HG02943 (cell line): Measurements from ENCODE around the gene NFIA.

Experiments used
- ATAC-seq: cut with Tn5 transposase; IDR thresholded peaks from one replicate; pipeline ENCODE4 v1.9.1; 2021; ENCODE audit warnings: mild to moderate bottlenecking, low read depth, moderate library complexity; ENCODE audit not compliant: unreplicated experiment

Gene NFIA

GRCh38 chr1:61377242-61377958 lies 295.0 kb downstream of the NFIA start:
- no peak for ATAC-seq

GRCh38 chr1:61378494-61379180 lies 296.3 kb downstream of the NFIA start:
- no peak for ATAC-seq

GRCh38 chr1:61379693-61380092 lies 297.3 kb downstream of the NFIA start:
- ATAC-seq = no peak

- ATAC-seq = no peak
Observed at GRCh38 chr1:61380561-61380960, 298.2 kb downstream of the NFIA start.

DNA sequence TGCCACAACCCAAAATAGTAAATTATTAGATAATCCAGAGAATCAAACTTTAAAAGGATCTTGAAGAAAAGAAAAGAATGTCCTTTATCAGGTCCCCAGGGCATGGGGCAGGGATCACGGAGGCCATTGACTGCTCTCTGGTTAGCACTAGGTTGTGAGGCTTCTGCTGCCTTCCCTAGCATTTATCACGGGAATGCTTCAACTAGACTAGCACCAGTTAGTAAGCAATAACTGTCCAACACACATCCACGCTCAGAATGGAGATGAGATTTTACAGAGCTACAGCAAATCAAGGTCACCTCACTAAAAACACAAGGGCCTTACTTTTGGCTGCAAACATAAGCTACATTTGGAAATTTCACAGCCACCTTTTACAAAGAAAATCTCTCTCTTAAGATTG lies 304.0 kb downstream of the NFIA start:
- no peak for ATAC-seq

GRCh38 chr1:61386770-61387169 lies 304.4 kb downstream of the NFIA start:
- no peak for ATAC-seq

GRCh38 chr1:61387829-61388228 lies 305.5 kb downstream of the NFIA start:
- no peak for ATAC-seq

DNA sequence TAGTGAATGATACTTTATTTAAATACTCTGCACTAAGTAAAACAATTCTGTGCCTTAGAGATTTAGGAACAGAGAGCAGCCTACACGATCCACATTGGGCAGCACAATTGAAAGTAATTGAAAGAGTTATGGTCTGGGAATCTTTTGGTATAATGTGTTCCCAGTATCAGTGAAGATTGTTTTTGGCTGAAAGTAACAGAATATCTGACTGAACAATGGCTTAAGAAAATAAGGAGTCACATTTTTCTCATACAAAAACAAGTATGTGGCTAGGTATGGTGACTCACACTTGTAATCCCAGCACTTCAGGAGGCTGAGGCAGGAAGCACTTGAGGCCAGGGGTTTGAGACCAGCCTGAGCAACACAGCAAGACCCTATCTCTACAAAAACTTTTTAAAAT lies 306.2 kb downstream of the NFIA start:
- ATAC-seq = no peak

DNA sequence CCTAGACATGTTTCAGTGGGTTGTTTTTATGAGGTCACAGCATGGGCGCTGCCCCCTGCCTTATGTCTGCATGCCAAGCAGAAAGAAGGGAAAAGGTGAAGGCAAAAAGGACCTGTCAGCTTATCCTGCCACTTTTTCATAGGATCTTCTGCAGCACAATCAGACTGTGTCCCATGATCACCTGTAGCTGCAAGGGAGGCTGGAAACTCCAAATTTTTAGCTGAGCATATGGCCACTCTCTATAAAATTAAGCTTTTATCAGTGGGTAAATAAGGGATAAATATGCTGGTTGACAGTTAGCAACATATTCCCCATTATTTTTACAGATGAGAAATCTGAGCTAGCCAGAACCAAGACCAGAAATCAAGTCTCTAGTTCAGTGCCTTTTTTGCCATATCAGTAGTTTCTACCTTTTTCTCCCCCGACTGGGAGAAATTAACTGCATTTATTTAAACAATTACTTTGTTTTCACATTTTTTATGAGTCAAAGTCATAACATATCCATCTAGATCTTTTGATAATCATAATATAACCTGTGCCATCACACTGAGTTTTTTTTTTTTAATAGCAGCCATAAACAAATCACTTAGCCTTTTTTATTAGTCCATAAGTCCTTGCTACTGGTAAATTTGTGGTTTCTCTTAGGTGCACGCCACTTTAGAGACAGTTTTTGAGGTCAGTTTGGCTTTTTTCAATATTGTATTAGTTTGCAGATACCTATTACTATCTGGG lies 307.0 kb downstream of the NFIA start:
- ATAC-seq = no peak

GRCh38 chr1:61389926-61390845 lies 307.8 kb downstream of the NFIA start:
- no peak for ATAC-seq

- ATAC-seq = no peak
Observed at GRCh38 chr1:61391730-61392129, 309.4 kb downstream of the NFIA start.

GRCh38 chr1:61392409-61393242 lies 310.3 kb downstream of the NFIA start:
- no peak for ATAC-seq

- no peak for ATAC-seq
Observed at GRCh38 chr1:61393575-61393974, 311.2 kb downstream of the NFIA start.

DNA sequence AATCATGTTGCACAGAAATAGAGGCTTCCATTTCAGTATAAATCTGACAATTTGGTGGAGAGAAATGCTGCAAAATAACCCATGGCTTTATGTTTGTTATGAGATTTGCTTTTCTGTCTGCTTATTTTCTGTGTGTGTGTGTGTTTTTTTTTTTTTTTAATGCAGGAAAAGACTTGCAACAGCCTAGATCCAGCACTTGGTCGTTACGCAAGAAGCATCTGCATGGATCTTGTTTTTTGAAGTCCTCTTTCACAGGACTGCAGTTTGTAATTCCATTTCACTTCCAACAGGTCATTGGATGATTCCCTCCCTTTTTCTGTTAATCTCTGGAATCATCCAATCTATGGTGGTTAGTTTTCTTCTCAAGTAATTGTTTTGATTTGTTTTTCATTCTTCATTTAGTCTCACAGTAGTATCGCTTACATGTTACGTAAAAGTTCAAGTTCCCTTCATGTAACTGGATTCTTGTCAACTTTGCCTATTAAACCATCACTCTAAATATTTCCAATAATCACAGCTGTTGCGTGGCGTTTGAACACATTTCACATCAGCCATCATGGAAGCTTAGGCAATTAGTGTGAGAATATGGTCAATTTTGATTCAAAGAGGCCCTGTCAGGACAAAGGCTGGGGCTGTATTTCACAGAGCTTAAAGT lies 312.9 kb downstream of the NFIA start:
- ATAC-seq = no peak

GRCh38 chr1:61397495-61397894 lies 315.1 kb downstream of the NFIA start:
- ATAC-seq = no peak

DNA sequence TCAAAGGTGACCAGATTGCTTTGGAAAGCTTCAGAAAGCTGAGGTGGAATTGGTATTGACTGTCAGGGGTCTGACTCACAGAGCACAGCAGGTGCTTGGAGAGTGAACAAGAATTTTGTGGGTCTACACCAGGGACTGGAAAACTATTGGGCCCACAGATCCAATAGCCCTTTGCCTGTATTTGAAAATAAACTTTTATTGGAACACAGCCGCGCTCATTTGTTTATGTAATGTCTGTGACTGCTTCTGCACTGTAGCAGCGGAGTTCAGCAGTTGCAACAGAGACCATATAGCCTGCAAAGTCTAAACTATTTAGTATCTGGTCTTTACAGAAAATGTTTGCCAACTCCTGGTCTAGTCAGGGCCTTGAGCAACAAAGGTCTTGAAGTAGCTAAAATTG lies 315.6 kb downstream of the NFIA start:
- no peak for ATAC-seq

DNA sequence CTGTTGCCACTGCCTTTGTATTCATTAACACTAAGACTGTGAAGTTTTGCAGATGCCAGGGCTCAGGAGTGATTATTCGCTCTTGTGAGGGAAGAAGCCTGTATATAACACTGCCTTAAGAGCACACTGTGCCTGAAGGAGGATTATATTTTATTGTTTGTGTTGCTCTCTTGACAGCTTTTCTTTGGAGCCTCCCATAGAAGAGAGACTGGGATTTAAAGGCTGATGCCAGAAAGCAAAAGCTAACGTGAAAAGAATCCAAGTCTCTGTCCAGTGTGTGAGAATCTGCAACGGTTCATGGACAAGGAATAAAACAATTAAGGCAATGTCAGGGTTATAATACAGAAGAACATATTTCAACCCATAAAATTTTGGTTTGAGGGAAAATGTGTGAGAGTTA lies 316.8 kb downstream of the NFIA start:
- no peak for ATAC-seq

DNA sequence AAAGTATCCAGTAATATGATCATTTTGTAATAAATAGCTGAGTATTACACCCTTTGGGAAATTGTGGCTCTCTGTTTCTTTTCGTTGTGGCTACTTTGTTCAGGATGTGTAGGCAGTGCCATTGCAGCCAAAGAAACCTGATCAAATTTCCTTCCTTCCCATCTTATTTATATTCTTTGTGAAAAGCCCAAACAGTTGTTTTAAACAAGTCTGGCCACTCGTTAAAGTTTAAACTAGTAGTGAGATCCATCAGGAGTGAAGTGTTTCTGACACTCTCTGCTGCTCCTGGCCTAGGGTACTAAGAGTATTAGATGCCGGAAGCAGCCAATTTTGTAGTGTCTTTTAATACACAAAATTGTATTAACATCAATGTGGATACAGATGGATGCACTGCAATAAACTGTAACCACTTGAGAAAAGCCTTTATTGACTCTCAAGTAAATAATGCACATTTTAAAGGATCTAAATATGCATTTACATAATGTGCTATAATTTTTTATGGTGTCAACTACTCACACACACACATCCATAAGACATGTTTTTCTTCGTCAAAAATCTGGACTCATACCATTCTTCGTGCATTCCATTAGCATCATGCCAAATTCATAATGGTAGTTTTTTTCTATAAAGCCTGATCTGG lies 317.9 kb downstream of the NFIA start:
- no peak for ATAC-seq

DNA sequence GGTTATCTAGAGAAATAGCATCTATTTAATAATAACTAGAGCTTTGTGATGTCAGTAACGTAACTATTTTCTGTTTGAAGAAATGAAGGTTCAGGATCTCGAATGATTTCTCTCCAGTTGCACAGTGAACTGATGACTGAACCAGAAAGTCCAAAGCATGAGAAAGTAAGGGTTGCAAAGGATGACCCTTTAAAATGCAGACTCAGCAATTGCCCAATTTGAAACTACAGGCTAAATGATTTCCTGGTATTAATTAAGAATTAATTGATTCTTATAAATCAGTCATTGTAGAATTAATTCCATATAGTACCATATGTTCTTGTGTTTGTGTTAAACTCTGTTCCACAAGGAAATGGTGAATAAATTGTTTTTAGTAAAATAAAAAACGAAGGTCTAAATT lies 318.6 kb downstream of the NFIA start:
- ATAC-seq = no peak
